ENCODE data around the gene NFATC3.
"Not testable (repeated sequence)": the region's sequence is repeated elsewhere in the genome, so short reads cannot be mapped to it uniquely, and the experiment has no call there.

The NFATC3 gene

GRCh38 chr16:68147444-68147843 is 62.3 kb downstream of the NFATC3 start:
- TF ChIP-seq, protein P1, sequence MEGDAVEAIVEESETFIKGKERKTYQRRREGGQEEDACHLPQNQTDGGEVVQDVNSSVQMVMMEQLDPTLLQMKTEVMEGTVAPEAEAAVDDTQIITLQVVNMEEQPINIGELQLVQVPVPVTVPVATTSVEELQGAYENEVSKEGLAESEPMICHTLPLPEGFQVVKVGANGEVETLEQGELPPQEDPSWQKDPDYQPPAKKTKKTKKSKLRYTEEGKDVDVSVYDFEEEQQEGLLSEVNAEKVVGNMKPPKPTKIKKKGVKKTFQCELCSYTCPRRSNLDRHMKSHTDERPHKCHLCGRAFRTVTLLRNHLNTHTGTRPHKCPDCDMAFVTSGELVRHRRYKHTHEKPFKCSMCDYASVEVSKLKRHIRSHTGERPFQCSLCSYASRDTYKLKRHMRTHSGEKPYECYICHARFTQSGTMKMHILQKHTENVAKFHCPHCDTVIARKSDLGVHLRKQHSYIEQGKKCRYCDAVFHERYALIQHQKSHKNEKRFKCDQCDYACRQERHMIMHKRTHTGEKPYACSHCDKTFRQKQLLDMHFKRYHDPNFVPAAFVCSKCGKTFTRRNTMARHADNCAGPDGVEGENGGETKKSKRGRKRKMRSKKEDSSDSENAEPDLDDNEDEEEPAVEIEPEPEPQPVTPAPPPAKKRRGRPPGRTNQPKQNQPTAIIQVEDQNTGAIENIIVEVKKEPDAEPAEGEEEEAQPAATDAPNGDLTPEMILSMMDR (conservative IDR thresholded peaks at IDR 0.05; ENCODE audit: control insufficient read depth, insufficient read depth, low read depth, low read length) = no peak
- H3K4me3 ChIP-seq (ENCODE audit: control insufficient read depth, low read depth, low read length) = no peak overlapping the region
- DNase-seq (ENCODE audit: low read depth) = peak; percentile 3

DNA sequence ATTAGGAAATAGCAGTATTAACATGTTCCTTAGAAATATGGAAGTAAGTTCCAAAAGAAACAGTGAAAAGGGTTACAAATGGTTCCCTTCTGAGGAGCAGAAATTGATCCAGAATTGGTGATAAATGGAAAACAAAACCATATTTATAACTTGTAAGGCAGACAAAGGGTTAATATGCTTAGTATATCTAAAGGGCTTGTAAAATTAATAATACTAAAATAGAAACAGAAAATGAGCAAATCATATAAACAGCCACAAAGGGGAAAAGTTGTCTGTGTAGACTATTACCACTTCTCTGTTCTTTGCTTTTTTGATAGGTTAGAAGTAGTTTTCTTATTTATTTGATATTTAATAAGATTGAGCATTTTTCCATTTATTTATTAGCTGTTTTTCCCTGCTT is 64.4 kb downstream of the NFATC3 start:
- no peak overlapping the region for H3K4me3 ChIP-seq (ENCODE audit: control insufficient read depth, low read depth, low read length)
- no peak for DNase-seq (ENCODE audit: low read depth)
- TF ChIP-seq, protein P1 (conservative IDR thresholded peaks at IDR 0.05; ENCODE audit: control insufficient read depth, insufficient read depth, low read depth, low read length) = no peak

DNA sequence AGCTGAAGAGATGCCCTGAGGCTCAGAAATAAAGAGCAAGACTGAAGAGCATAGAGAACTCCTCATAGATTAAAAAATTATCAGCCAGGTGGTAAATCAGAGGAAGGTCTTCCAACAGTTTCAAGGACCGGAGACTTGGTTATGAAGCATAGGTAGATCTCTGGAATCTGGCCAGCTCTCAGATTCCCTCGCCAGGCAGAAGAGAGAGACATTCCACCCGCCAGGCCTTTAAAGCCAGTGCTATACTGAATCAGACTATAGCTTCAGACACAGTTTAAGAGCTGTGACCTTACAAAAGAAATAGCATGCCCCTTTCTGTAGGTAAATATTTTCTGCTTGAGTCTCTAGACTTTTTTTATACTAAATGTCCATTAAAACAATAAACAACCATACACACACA is 70.3 kb downstream of the NFATC3 start:
- TF ChIP-seq, protein P1 (conservative IDR thresholded peaks at IDR 0.05; ENCODE audit: control insufficient read depth, insufficient read depth, low read depth, low read length) = no peak
- no peak for DNase-seq (ENCODE audit: low read depth)
- H3K4me3 ChIP-seq (ENCODE audit: control insufficient read depth, low read depth, low read length) = no peak overlapping the region

- TF ChIP-seq, protein P1 (conservative IDR thresholded peaks at IDR 0.05; ENCODE audit: control insufficient read depth, insufficient read depth, low read depth, low read length) = no peak
- no peak for DNase-seq (ENCODE audit: low read depth)
- no peak overlapping the region for H3K4me3 ChIP-seq (ENCODE audit: control insufficient read depth, low read depth, low read length)
Observed at GRCh38 chr16:68162413-68162812, 77.2 kb downstream of the NFATC3 start.

GRCh38 chr16:68163275-68163674 is 78.1 kb downstream of the NFATC3 start:
- not testable (repeated sequence) for DNase-seq (ENCODE audit: low read depth); H3K4me3 ChIP-seq (ENCODE audit: control insufficient read depth, low read depth, low read length)

DNA sequence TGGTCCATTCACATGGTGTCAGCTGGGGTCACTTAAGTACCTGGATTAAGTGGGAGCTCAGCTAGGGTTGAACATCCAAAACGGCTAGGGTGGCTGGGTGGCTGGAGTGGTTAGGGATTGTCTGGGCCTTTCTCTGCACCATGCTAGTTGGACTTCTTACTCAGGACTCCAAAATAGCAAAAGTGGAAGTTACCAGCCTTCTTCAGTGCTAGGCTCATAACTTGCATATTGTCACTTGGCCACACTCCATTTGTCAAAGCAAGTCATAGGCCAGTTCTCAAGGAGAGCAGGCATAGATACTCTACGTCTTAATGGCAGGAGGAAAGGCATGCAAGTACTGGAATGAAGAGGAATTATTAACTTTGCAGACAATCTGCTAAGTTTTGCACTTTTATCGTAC is 81.1 kb downstream of the NFATC3 start:
- no peak overlapping the region for H3K4me3 ChIP-seq (ENCODE audit: control insufficient read depth, low read depth, low read length)
- TF ChIP-seq, protein P1 (conservative IDR thresholded peaks at IDR 0.05; ENCODE audit: control insufficient read depth, insufficient read depth, low read depth, low read length) = no peak
- DNase-seq (ENCODE audit: low read depth) = no peak

GRCh38 chr16:68179196-68179795 is 94.1 kb downstream of the NFATC3 start:
- no peak overlapping the region for H3K4me3 ChIP-seq (ENCODE audit: control insufficient read depth, low read depth, low read length)
- peak; percentile 15 for DNase-seq (ENCODE audit: low read depth)
- TF ChIP-seq, protein P1 (conservative IDR thresholded peaks at IDR 0.05; ENCODE audit: control insufficient read depth, insufficient read depth, low read depth, low read length) = no peak

Measured in fibroblast of mammary gland (primary cell).